Activated naive CD8-positive, alpha-beta T cell (primary cell): Measurements from ENCODE around the gene SPIB.
A peak's percentile ranks its signal among the peaks of the same experiment; 100 is the strongest.
"Not testable (repeated sequence)": the region's sequence is repeated elsewhere in the genome, so short reads cannot be mapped to it uniquely, and the experiment has no call there.

Source experiments
- H3K27ac Mint-ChIP-seq: one replicate; pipeline ENCODE4 v1.8.0; 2021; ENCODE audit warnings: mixed read lengths
- H3K27me3 Mint-ChIP-seq: one replicate; pipeline ENCODE4 v1.8.0; 2021; ENCODE audit warnings: mixed read lengths
- H3K36me3 Mint-ChIP-seq: one replicate; pipeline ENCODE4 v1.8.0; 2021; ENCODE audit warnings: mixed read lengths
- H3K4me1 Mint-ChIP-seq: one replicate; pipeline ENCODE4 v1.8.0; 2021; ENCODE audit warnings: low read depth, mixed read lengths
- H3K4me3 Mint-ChIP-seq: one replicate; pipeline ENCODE4 v1.8.0; 2021; ENCODE audit warnings: mild to moderate bottlenecking, mixed read lengths
- H3K9me3 Mint-ChIP-seq: one replicate; pipeline ENCODE4 v1.8.0; 2021; ENCODE audit warnings: low read depth, mixed read lengths

The SPIB gene

DNA sequence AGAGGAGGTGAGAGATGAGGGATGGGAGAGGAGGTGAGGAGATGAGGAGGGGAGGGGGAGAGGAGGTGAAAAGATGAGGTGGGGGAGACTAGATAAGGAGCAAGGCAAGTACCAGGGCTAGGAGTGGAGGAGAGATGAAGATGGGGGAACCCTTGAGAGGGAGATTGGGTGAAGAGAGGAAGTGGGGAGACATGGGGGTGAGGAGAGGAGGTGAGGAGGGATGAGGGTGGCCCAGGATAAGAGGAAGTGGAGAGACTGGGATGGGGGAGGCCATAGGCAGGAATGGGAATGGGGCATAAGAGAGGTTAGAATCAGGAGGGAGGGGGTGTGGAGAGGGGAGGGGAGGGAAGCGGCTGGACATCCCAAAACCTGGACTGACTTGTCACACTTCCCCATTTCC is 40.9 kb downstream of the SPIB start:
- no peak overlapping the region for H3K27ac Mint-ChIP-seq
- peaks cover 13% of the 10 kb centered on the region for H3K27me3 Mint-ChIP-seq
- no peaks in the 10 kb centered on the region for H3K9me3 Mint-ChIP-seq
- peaks cover 3% of the 10 kb centered on the region for H3K4me1 Mint-ChIP-seq
- peaks cover 2% of the 10 kb centered on the region for H3K36me3 Mint-ChIP-seq
- no peak overlapping the region for H3K4me3 Mint-ChIP-seq

DNA sequence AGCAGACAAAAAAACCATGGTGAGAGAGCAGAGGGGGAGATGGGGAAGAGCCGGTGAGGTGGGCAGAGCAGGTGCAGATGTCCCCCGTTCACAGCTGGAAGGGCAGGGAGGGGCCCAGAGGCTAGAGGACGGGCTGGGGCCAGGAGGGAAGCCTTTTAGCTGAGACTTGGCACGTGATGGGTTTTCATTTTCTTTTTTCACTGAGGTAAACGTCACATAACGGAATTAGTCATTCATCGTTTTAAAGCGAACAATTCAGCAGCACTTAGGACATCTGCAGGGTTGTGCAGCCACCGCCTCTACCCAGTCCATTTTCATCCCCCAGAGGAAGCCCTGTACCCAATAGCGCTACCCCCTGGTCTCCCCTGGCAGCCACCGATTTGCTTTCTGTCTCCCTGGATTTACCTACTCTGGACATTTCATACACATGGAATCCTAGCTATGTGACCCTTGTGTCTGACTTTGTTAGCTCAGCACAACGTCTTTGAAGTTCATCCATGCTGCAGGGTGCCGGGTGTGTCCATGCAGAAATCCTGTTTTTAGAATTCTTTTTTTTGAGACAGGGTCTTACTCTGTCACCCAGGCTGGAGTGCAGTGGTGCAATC is 41.5 kb downstream of the SPIB start:
- H3K4me1 Mint-ChIP-seq, result peaks cover 3% of the 10 kb centered on the region

DNA sequence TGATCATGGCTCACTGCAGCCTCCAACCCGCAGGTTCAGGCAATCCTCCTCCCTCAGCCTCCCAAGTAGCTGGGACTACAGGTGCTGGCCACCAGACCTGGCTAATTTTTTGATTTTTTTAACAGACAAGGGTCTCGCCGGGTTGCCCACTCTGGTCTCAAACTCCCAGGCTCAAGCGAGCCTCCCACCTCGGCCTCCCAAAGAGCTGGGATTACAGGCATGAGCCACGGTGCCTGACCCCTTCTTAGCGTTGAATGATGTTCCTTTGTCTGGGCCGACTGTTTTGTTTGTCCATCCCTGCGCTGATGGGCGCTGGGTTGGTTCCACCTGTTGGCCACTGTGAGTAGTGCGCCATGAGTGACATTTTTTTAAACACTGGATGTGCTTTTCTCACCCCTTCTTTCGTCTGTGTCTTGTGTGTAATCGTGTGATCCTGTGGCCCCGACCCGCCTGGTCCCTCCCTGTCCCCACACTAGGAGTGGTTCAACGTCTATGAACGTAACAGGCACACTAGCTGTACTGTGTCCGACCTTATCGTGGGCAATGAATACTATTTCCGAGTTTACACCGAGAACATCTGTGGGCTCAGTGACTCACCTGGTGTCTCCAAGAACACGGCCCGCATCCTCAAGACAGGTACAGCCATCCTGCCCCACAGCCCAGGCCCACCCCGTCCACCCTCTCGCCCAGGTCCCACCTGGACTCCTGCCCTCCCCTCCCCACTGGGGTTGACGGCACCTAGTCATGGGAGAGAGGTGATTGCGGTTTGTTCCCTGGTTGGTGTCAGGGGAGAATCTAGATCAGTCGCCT is 42.5 kb downstream of the SPIB start:
- no peak overlapping the region for H3K27ac Mint-ChIP-seq
- H3K27me3 Mint-ChIP-seq, result peaks cover 13% of the 10 kb centered on the region
- peaks cover 3% of the 10 kb centered on the region for H3K4me1 Mint-ChIP-seq
- no peaks in the 10 kb centered on the region for H3K9me3 Mint-ChIP-seq
- peaks cover 2% of the 10 kb centered on the region for H3K36me3 Mint-ChIP-seq
- H3K4me3 Mint-ChIP-seq, result no peak overlapping the region

More for the DNA sequence above, 41.5 kb downstream of the SPIB start:
- H3K27ac Mint-ChIP-seq, result no peak overlapping the region
- H3K4me3 Mint-ChIP-seq, result no peak overlapping the region
- H3K36me3 Mint-ChIP-seq, result peaks cover 2% of the 10 kb centered on the region
- H3K27me3 Mint-ChIP-seq, result peaks cover 13% of the 10 kb centered on the region
- H3K9me3 Mint-ChIP-seq, result no peaks in the 10 kb centered on the region

DNA sequence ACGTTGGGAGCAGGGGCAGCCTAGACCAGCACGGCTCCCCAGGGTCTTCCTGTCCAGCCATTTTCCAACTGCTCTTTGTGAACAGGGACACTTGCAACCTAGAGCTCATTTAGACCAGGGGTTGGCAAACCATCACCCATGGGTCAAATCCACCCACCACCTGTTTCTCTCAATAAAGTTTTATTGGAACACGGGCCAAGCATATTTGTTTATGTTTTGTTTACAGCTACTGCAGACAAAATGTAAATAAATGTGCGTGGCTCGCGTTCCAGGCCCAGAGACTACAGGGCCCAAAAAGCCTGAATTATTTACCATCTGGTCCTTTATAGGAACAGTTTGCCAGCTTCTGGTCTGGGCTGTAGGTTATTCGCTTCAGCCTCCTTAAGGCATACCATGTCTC is 44.2 kb downstream of the SPIB start:
- Mint-ChIP-seq H3K4me1 (peaks cover 3% of the 10 kb centered on the region), H3K27me3 (peaks cover 4% of the 10 kb centered on the region), H3K9me3 (no peaks in the 10 kb centered on the region), H3K27ac (no peak overlapping the region), H3K4me3 (no peak overlapping the region), H3K36me3 (no peaks in the 10 kb centered on the region)

- Mint-ChIP-seq H3K27me3 (peaks cover 4% of the 10 kb centered on the region), H3K27ac (no peak overlapping the region), H3K9me3 (no peaks in the 10 kb centered on the region), H3K36me3 (no peaks in the 10 kb centered on the region), H3K4me3 (no peak overlapping the region), H3K4me1 (peaks cover 3% of the 10 kb centered on the region)
These were observed 45.6 kb downstream of the SPIB start for GRCh38 chr19:50464348-50464747.

DNA sequence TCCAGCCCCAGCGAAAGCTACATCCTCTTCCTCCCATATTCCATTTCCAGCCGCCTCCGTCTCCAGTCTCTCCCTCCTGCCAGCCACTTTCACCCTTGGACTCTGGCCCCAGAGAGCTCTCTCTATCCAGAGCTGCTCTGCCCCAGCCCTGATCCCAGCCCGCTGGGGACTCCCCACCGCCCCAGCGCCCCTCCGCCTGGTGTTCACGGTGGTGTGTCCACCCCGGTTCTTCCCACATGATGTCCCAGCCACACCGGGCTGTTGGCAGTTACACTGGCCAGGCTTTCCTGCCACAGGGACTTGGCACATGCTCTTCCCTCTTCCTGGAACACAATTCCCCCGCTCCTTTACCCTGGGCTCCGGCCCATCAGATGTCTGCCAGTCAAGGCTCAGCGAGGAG is 46.3 kb downstream of the SPIB start:
- no peaks in the 10 kb centered on the region for H3K36me3 Mint-ChIP-seq
- H3K9me3 Mint-ChIP-seq, result no peaks in the 10 kb centered on the region
- H3K4me1 Mint-ChIP-seq, result peaks cover 3% of the 10 kb centered on the region
- no peak overlapping the region for H3K4me3 Mint-ChIP-seq
- H3K27me3 Mint-ChIP-seq, result peaks cover 4% of the 10 kb centered on the region
- H3K27ac Mint-ChIP-seq, result no peak overlapping the region

DNA sequence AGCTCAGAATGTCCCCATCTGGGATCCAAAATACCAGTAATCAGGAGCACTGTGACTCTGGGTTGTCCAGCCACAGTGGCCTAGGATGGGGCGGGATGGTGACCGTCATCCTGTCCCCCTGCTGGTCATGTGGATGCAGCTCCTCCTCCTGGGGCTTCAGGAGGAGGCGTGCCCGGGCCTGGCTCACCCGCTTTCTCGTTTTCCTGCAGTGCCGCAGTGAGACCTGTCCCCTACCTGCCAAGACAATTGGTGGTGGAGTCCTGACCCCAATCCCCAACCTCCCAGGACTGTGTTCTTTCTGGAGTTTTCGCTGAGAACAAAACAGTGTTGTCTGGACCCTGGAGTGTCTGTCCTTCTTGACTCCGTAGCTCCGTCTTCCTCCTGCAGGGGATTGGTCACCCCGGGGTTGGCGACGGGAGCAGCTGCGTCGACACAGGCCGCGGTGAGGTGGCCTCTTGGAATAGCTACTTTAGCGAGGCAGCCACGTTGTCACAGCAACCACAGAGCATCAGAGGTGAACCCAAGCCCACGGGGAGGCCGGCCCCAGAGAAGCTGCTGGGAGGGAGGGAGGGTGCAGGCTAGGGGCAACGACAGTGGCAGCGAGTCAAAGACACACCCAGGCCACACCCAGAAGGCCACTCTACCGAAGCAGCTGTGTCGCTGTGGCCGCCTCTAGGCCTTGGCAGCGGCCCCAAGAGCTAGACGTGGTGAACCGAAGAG is 47.4 kb downstream of the SPIB start:
- Mint-ChIP-seq H3K27me3 (peaks cover 2% of the 10 kb centered on the region), H3K27ac (no peak overlapping the region), H3K36me3 (no peaks in the 10 kb centered on the region), H3K4me1 (peaks cover 2% of the 10 kb centered on the region), H3K9me3 (no peaks in the 10 kb centered on the region), H3K4me3 (no peak overlapping the region)

- no peak overlapping the region for H3K4me3 Mint-ChIP-seq
These were observed 47.9 kb downstream of the SPIB start for GRCh38 chr19:50466706-50467039.

GRCh38 chr19:50467566-50467965 is 48.8 kb downstream of the SPIB start:
- Mint-ChIP-seq H3K4me1 (no peaks in the 10 kb centered on the region), H3K4me3 (no peak overlapping the region), H3K27ac (no peak overlapping the region), H3K27me3 (peaks cover 2% of the 10 kb centered on the region), H3K36me3 (no peaks in the 10 kb centered on the region), H3K9me3 (no peaks in the 10 kb centered on the region)

More at GRCh38 chr19:50466706-50467039, 47.9 kb downstream of the SPIB start:
- Mint-ChIP-seq H3K4me1 (no peaks in the 10 kb centered on the region), H3K27ac (no peak overlapping the region), H3K9me3 (no peaks in the 10 kb centered on the region), H3K36me3 (no peaks in the 10 kb centered on the region), H3K27me3 (peaks cover 2% of the 10 kb centered on the region)

GRCh38 chr19:50468818-50469217 is 50.1 kb downstream of the SPIB start:
- Mint-ChIP-seq H3K27me3 (no peaks in the 10 kb centered on the region), H3K4me3 (no peak overlapping the region), H3K9me3 (no peaks in the 10 kb centered on the region), H3K36me3 (no peaks in the 10 kb centered on the region), H3K4me1 (no peaks in the 10 kb centered on the region), H3K27ac (no peak overlapping the region)

GRCh38 chr19:50473336-50473735 is 54.6 kb downstream of the SPIB start:
- H3K36me3 Mint-ChIP-seq, H3K4me3 Mint-ChIP-seq, H3K27ac Mint-ChIP-seq, H3K27me3 Mint-ChIP-seq, H3K9me3 Mint-ChIP-seq: not testable (repeated sequence)
- peaks cover 15% of the 10 kb centered on the region for H3K4me1 Mint-ChIP-seq

DNA sequence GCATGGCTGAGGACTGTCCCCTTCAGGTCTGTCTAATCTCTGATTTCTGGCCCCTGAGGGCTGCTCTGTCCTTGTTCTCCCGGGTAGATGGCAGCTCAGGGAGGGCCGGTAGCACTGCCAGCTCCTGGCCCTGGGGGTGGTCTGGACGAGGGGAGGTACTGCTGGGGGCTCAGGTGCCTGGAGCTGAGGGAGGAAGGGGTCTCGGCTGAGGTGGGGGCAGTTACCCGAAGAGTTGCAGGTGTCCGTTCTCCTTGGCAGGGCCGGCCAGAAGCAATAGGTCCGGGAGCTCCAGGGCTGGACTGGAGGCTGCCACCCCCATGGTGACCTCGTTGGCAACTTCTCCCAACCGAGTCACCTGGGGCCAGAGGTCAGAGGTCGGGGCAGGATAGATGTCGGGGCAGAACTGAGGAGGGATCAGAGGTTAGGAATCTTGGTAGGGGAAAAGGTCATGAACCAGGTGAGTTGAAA is 56.4 kb downstream of the SPIB start:
- peaks cover 6% of the 10 kb centered on the region for H3K36me3 Mint-ChIP-seq
- H3K4me1 Mint-ChIP-seq, result peaks cover 18% of the 10 kb centered on the region
- H3K9me3 Mint-ChIP-seq, result no peaks in the 10 kb centered on the region
- peak overlapping the region; percentile 77 for H3K27ac Mint-ChIP-seq
- no peaks in the 10 kb centered on the region for H3K27me3 Mint-ChIP-seq
- H3K4me3 Mint-ChIP-seq, result peak overlapping the region; percentile 70

GRCh38 chr19:50475736-50476223 is 57.0 kb downstream of the SPIB start:
- Mint-ChIP-seq H3K4me3 (peak overlapping the region; percentile 98), H3K9me3 (no peaks in the 10 kb centered on the region), H3K27ac (peak overlapping the region; percentile 81), H3K36me3 (peaks cover 6% of the 10 kb centered on the region), H3K4me1 (peaks cover 18% of the 10 kb centered on the region), H3K27me3 (no peaks in the 10 kb centered on the region)

- H3K4me3 Mint-ChIP-seq, result peak within 1 kb of the TSS; percentile 98
- peak within 1 kb of the TSS; percentile 89 for H3K27ac Mint-ChIP-seq
- H3K9me3 Mint-ChIP-seq, result no peaks in the 10 kb centered on the region
- no peaks in the 10 kb centered on the region for H3K27me3 Mint-ChIP-seq
- peaks cover 18% of the 10 kb centered on the region for H3K4me1 Mint-ChIP-seq
- peaks cover 6% of the 10 kb centered on the region for H3K36me3 Mint-ChIP-seq
These were observed 57.6 kb downstream of the SPIB start, which contains the start of the genes EMC10 and GARIN5A for GRCh38 chr19:50476224-50476906. Gene EMC10 (plus strand): TSS chr19:50476507. CDS start chr19:50476545, 38 bp downstream. Gene GARIN5A (minus strand): TSS chr19:50476848. CDS start chr19:50476388, 460 bp downstream.
